Measurements from ENCODE around the gene KCTD1. TPM values are rescaled to one million over a fixed set of nuclear protein-coding genes. Genes with fewer than 3 reads are reported as not detected.

KCTD1 gene
- polyA plus RNA-seq, 1 donor, result 5.3 TPM

DNA sequence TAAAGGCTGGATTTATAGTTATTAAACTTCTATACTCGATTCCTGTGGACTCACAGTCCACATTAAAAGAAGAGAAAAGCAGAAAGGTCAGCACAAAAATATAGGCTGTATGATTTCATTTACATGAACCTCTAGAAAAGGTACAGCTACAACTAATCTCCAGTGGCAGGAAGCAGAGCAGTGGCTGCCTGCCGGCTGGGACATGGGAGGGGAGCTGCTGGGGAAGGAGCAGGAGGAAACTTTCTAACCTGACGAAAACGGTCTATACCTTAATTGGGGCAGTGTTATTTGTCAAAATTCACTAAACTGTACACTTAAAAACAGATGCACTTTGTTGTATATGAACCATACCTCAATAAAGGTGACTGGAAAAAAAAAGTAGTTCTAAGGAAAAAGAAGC is 26.7 kb downstream of the KCTD1 start:
- no peak for DNase-seq

DNA sequence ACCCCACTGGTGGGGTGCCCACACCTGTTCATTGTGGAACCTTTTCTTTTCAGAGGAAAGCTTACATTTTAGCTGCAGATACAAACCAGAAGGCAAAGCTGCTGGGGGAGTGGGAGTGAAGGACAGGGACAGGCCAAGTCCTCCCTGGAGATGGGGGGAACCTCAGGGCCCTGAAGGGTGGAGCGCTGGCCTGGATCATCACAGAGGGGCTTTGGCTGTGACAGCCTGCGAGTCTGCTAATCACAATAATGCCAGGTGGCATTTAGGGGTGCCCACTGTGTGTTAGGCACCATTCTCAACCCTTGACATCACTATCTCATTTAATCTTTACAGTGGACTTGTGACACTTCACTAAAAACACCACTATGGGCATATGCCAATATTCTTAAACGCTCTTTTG is 27.4 kb downstream of the KCTD1 start:
- DNase-seq, result no peak

DNA sequence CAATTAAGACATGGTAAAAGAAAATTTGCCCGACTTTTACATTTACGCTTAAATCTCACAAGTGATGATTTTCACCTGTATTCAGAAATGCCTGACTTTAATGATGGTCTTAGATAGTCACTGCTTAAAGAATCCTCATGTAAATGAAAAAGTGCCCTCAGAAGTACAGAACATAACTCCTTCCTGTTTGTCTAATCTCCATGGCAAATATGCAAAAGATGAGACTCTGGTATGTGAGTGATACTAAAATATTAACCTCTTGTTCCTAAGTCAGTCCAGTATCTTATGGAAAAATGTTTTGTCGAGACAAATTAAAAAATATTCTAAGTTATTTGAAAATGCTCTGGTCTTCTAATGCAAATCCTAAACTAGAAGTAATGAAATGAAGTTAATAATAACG is 29.2 kb downstream of the KCTD1 start:
- no peak for DNase-seq

DNA sequence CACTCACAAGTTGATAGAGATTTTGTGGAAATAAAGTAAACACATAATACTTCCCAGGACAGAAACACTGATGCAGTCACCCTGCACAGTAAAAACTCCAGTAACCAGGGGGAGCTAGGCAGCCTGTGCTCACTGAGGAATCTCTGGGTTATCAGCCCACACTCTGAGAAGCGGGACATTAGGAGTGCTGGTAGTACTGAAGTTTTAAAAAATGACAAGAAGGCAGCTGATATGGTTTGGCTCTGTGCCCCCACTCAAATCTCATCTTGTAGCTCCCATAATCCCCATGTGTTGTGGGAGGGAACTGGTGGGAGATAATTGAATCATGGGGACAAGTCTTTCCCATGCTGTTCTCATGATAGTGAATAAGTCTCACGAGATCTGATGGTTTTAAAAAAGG is 31.4 kb downstream of the KCTD1 start:
- DNase-seq, result no peak

DNA sequence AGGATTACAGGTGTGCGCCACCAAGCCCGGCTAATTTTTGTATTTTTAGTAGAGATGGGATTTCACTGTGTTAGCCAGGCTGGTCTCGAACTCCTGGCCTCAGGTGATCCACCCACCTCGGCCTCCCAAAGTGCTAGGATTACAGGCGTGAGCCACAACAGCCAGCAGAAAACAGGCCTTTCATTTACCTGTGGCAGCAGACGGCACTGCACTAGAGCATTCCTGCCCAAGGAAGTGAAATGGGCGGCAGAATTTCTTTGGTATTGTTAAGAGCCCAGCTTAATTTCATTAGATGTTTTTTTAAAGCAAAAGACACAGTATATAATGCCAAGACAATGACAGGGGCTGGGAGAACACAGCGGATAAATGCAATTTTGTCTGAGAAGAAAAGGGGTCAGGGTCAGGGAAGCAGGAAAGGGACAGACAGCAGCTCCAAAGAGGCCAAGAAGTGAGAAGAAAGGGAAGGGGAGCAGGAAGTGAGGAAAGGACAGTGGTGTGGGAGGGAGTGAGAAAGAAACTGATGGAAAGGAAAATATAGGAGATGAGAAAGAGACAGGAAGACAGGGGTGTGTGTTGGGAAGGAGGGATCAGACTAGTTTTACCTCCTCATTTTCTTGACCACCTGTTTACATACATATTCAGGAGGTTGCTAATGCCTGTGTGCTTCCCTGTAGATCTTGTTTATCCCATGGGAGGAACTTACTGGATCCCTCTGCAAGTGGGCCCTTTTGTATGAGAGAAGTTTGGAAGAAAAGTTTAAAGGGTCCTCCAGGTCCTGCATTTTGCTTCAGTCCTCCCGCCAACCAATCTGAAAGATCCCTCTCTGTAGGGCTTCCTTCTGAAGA is 32.5 kb downstream of the KCTD1 start:
- DNase-seq, result no peak

DNA sequence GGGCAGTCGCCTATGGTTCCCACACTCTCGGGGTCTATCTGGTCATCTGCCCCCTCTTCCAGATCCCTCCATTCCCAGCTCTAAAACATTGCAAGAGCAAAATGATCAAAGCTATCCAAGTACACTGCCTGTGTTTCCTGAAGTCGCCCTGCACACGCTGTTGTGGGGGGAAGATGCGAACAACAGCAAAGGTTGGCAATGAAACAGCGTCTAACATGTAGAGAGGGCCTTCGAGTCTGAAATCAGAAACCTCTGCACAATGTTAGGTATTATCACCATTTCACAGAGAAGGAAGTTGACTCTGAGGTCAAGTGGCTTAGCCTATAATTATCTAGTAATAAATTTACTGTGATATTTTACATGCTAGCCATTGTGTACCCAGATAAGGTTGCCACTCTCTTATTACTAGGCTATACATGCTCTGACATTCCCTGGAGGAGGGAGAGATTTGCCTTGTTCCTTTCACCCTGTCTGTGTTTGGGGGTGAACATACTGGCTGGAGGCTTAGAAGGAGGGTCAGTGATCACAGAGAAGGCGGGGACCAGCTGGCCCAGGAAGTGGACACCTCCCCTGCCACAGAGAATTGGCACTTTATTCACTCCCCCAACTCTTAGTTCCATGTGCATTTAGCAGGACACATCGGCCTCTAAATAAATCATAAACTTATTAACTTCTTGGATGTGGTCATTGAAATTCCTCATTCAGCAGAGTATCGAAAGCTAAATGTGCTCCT is 36.8 kb downstream of the KCTD1 start:
- DNase-seq, result no peak

DNA sequence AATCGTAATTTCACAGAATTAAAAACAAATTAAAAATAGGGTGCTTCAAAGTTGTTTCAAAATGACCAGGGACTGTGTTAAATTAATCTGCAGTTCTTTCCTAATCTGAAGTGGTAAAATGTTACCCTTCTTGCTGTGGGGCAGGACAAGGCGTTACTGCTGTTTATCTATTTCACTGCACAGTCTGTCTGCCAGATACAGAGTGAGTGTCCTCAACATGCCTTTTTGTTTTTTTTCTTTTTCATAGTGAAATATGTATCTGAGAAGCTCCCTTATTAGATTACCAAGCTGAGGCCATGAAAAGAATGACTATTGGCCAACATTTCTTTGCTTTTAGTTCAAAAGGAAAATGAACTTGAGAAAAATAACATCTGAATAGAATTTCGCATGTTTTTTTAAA is 38.0 kb downstream of the KCTD1 start:
- no peak for DNase-seq

DNA sequence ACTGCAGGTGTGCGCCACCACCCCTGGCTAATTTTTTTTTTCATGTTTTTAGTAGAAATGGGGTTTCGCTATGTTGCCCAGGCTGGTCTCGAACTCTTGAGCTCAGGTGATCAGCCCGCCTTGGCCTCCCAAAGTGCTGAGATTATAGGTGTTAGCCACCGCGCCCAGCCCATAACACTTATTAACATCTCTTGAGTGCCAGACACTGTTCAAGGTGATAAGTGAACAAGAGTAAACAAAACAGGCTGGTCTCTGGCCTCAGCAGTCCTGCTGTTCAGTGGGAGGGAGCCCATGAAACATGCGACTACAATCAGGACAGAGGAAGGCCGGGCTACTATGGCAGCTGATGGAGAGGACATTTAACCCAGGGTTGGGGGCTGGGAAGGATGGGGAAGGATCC is 42.3 kb downstream of the KCTD1 start:
- no peak for DNase-seq

DNA sequence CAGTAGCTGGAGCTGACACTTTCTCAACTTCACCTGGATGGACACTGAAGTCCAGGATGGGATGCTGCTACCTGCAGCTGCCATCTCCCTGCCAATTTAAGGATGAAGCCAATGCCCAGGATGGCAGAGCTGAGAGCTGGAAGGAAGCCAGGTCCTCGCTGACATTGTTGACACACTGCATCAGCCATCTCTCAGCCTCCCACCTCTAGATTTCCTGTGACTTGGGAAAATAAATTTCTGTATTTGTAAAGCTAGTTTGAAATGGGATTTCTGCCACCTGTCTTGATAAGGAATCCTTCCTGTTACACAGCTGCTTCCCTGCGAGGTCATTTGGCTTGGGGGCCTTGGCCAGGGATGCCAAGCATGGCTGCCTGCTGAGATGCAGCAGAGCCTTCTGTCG is 43.5 kb downstream of the KCTD1 start:
- DNase-seq, result no peak

DNA sequence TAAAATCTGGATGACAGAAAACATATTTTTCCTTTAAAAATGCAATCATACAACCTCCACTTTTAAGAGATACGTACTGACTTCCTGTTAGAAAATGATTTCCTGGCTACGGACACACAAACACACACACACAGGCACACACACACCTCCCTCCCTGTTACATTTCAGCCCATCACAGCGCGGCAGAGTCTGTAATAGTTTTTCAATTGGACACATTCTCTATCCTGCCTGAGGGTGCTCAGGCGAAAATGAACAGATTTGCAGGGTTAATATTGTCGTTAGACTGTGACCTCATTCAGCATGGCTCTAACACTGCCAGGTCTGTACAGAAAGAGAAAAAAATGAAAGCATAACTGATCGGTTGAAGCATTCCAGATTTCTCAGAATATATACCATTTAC is 45.0 kb downstream of the KCTD1 start:
- DNase-seq, result no peak

DNA sequence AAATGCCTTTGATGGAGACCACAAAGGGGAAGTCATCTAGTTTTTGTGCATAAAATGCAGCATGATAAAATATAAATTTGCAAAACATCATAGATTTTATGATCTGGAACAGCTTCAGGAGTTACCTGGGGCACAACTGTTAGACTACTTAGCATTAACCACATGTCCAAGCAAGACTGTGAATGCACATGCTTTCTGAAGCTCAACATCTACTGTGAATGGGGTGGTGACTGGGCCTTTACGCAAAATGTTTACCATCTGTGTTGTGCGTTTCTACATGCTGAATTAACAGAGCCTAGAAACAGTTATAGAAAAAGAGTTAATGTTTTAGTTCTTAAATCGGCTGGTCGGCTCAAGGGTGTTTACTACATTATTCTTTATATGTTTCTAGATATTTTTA is 45.5 kb downstream of the KCTD1 start:
- DNase-seq, result no peak

DNA sequence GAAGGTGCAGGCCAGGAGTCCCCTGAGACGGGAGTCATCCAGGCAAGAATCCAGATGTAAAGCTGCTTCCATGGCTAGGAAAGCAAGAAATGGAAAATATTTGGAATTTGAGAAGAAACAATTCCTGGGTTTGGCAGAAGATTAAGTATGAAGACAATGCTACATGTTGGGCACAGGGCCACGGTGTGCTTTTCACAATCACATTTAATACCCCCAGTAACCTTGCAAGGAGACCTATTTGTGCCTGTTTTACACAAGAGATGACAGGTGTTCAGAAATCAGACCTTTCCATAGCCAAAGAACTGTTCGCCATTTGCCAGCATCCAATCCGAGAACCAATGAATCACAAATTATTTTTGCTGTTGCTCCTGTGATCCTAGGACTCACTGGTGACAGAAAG is 50.5 kb downstream of the KCTD1 start:
- DNase-seq, result no peak

DNA sequence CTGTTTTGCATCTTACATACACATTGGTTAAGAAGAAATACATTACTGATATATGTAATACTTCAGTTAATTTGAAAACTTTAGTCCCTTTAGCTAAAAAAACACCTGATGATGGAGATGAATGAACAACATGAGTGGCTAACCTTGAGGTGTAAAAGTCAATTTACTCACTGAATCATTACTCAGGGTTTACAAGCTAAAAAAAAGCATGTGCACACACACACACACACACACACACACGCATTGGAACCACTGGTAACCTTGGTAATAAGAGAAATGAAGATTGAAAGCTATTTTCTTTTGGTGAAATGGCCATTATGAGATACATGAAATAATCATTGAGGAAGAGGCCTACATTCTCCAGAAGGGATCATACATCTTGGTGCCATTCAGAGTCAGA is 51.8 kb downstream of the KCTD1 start:
- no peak for DNase-seq

DNA sequence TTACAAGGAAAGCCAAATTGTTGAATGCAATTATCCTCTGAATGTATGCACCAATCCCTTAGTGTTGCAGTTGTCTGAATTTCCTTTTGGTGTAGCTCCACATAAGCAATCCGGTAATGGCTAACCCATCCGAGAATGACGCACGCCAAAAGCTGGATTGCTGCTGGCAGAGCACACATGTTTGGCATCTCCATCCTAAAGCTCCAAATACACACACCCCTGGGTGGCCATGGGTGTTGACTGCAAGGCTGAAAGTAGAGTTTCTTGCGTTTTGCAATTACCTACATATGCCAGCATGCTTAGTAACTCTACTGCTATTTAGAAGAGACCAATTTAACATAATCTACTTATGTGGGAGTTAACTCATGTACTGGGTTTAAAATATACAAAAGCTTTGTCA is 53.1 kb downstream of the KCTD1 start:
- DNase-seq, result no peak

DNA sequence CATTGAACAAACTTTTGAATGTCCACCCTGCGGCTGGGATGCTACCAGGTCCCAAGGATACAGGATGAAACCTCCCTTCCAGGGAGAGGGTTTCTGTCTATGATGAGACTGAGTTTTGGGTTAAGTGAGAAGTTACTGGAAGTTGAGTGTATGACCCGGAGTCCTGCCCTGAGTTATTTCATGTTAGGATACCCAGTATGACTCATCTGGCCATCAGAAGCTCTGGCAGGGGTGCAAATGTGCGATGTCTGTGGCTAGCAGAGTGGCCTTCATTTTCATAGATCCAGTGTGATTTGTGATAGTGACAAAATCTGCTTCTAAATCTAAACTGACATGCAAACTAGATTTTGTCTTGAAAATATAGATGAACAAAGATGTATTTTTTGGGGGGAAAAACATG is 55.3 kb downstream of the KCTD1 start:
- no peak for DNase-seq

DNA sequence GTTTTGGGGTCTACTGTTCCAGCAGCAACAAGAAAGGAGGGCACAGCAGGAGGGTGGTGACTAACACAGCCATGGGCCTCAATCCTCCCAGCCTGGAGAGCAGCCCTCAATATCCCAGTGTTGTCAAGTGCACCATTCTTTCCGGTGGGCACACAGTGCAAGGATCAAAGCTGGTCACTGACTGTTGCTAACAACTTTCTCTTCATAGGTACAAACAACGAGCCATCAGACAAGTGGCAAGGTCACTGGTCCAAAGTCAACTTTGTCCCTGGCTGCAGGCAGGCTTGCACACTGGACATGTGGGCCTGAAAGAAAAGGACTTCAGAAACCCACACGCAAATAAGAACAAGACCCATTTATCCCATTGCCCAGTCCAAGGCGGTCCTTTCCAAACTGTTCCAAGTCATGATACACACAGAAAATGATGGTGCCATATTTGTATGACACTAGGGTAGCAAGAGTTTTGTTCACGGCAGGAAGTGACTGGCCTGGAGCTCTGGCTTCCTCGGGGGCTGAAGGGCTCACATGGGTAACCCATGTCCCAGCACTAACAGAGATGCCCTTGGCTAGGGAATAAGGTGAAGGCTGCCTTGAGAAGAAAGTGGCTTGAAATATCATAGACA is 57.0 kb downstream of the KCTD1 start:
- DNase-seq, result no peak

DNA sequence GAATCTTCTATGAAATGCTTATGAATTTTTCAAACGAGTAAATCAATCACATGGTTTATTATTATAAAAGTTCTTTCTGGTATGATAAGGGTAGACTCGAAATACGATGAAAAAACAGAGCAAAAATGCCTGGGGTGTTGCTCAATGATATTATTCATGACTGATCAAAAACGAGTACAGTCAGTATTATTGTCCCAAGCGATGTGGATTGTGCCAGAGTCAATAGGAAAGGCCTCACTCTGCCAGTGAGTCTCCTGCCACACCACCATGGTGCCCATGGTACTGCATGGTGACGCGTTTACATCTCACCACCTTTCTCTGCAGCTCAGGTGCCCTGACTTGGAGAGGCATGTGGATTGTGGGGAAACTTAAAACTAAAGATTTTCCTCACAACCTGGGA is 58.5 kb downstream of the KCTD1 start:
- DNase-seq, result no peak

DNA sequence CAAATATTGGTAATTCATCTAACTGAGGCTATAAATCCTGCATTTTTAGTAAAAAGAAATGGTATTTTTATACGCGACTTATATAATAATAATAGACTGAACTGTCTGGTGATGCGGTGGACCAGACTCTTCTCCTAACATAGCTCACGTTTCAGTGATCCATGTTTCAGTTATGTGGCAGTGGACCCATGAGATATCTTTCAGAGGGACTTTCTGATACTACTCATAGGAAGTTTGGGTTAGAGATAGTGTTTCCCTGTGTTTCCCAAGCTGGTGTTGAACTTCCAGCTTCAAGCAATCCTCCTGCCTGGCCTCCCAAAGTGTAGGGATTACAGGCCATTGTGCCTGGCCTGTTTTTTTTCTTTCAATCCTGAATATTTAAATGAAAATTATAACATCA is 59.2 kb downstream of the KCTD1 start:
- no peak for DNase-seq

DNA sequence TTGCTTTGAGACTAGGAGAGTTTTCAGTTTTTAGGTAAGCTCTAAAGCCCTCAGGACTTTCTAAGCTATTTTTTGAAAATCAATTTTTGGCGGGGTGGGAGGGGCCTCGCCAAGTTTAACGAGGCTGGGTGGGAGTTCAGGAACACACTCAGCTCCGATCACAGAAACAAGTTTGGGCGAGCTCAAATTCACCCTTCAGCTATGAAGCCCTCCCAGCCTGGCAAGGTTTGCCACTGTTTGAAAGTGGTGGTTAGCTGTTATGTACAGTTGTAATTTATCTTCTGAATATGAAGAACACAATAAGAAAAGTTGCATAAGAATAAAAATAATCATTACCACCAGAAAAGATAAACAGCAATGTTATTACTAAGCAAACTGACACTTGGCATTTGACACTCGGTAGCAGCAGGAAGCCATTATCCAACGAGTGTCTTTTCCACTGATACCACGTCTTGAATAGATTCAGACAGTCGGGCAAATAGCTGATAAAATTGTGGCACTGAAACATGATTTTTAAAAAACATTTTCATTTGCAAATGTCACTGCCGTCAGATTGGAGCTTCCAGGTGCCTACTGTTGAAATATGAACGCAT is 59.8 kb downstream of the KCTD1 start:
- no peak for DNase-seq

DNA sequence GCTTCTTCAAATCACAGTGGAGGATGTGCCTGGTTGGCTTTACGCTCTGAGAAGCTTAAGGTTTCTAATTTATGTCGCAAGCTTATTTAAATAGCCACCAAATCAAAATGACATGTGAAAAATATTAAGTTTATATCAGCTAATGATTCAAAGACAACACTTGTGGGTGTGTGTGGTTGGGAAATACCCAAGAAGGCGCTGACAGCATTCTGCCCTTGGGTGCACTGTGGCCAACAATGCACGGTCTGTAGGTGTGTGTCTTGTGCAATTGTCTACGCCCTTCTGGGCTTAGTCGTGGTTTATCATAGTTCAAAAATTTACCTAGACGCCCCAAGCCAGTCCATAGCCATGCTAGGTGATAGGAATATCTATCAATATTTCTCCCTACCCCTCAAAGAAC is 60.9 kb downstream of the KCTD1 start:
- DNase-seq, result no peak

DNA sequence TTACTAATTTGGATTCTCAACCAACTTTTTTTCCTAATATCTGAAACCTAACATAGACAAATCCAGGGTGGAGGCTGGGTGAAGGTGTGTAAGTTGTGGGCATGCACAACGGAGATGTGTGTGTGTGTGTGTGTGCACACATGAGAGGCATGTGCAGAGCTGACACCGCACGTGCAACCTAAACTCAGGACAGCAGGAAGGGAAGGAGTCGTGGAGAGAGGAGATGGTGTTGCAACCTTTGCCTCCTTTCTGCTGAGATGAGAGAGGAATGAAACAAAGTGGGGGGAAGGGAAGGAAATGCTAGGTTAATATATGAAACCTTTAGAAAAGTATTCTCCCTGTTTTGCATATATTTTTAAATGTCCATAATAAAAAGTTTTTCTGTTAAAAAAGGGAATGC is 64.7 kb downstream of the KCTD1 start:
- no peak for DNase-seq

DNA sequence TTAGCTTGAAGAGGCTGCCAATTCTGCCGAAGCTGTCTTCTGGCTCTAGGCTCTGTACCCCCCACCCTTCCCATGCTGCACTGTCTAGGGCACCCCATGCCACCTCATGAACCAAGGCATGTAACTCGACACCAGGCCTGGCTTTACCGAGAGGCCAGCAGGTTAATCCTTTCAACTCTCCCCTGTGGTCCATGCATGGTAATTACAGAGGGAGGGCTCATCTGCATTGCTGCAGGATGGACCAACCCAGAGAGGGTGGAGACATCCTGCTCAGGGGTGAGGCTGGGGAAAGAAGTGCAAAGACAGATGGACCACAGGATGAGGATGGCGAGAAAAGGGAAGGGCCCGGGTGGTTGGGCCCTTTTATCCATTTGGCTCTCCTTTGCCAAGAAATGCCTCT is 65.8 kb downstream of the KCTD1 start:
- DNase-seq, result no peak
